Measurements from ENCODE around the gene TMEM237. TPM values are rescaled to one million over a fixed set of nuclear protein-coding genes. Genes with fewer than 3 reads are reported as not detected.

The TMEM237 gene, protein sequence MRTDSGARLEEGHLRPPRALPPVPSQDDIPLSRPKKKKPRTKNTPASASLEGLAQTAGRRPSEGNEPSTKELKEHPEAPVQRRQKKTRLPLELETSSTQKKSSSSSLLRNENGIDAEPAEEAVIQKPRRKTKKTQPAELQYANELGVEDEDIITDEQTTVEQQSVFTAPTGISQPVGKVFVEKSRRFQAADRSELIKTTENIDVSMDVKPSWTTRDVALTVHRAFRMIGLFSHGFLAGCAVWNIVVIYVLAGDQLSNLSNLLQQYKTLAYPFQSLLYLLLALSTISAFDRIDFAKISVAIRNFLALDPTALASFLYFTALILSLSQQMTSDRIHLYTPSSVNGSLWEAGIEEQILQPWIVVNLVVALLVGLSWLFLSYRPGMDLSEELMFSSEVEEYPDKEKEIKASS
- 58.0 and 82.9 TPM in 2 replicates for total RNA-seq (ENCODE audit: low replicate concordance)

DNA sequence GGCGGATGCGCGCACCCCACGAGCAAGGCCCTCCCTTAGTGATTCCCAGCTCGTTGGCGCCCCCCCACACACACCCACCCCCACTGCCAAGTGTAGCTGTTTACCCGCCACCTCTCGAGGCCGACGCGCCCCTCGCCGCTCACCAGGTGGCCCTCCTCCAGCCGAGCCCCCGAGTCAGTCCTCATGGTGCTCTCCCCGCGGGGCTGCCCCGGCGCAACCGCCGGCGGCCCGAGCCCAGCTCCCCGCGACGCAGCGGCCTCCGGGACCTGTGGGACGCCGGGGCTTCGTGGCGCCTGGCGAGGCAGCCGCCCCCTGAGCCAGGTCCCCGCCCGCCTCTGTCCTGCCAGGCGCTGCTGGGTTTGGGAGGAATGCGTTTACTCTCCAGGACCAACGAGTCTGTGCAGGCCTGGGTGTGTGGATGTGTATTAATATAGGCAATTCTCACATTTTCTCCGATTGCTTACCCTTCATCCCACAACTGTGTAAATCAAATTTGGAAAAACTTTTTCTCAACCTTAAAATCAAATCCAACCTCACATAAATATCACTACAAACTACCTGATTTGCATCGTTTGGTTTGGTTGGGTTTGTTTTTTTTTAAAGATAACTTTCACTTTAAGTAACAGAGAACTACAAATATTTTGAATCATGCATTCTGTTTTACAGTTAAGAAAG, at the start of gene TMEM237:
Gene TMEM237 (minus strand): TSS at position 288 of the 675 bp plus-strand sequence. CDS start 103 bp downstream, at position 185.
- TF ChIP-seq EZH2 (IDR thresholded peaks at IDR 0.05) = no peak
- TF ChIP-seq, protein P1, sequence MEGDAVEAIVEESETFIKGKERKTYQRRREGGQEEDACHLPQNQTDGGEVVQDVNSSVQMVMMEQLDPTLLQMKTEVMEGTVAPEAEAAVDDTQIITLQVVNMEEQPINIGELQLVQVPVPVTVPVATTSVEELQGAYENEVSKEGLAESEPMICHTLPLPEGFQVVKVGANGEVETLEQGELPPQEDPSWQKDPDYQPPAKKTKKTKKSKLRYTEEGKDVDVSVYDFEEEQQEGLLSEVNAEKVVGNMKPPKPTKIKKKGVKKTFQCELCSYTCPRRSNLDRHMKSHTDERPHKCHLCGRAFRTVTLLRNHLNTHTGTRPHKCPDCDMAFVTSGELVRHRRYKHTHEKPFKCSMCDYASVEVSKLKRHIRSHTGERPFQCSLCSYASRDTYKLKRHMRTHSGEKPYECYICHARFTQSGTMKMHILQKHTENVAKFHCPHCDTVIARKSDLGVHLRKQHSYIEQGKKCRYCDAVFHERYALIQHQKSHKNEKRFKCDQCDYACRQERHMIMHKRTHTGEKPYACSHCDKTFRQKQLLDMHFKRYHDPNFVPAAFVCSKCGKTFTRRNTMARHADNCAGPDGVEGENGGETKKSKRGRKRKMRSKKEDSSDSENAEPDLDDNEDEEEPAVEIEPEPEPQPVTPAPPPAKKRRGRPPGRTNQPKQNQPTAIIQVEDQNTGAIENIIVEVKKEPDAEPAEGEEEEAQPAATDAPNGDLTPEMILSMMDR (IDR thresholded peaks at IDR 0.05) = no peak
- no peak for TF ChIP-seq EZH2phosphoT487 (IDR thresholded peaks at IDR 0.05)

DNA sequence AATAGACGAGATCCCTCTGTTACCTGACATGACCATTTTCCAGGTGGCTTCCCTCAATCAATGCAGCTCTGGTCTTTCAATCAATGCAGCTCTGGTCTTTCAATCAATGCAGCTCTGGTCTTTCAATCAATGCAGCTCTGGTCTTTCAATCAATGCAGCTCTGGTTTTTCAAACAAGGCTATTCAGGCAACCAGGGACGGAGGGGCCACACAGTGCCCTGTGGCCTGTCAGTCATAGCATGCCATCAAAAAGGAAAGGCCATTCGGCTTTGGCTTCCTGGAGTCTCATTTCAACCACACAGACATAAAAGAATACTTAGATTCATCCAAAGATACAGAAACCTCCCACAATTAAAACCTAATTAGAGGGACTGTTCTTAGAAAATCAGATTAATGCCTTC, 41.9 kb upstream of the TMEM237 start:
- Histone ChIP-seq H3K4me1 (peaks cover 11% of the 10 kb centered on the region), H3K79me2 (ENCODE audit: low read depth) (no peaks in the 10 kb centered on the region), H3K27ac (no peak overlapping the region), H4K20me1 (ENCODE audit: low read depth) (no peaks in the 10 kb centered on the region), H3F3A (ENCODE audit: low read depth) (peaks cover 5% of the 10 kb centered on the region), H3K9ac (no peak overlapping the region), H3K4me3 (no peak overlapping the region), H3K4me2 (peak overlapping the region; percentile 24), H3K9me3 (ENCODE audit: low read depth) (no peaks in the 10 kb centered on the region), H3K36me3 (no peaks in the 10 kb centered on the region), H2AFZ (replicated peaks) (no peak overlapping the region), H3K27me3 (no peaks in the 10 kb centered on the region)
- TF ChIP-seq, protein P1 (IDR thresholded peaks at IDR 0.05) = no peak
- TF ChIP-seq EZH2 (IDR thresholded peaks at IDR 0.05) (no peak), EZH2phosphoT487 (IDR thresholded peaks at IDR 0.05) (no peak)
- H3K27ac Mint-ChIP-seq = no peak overlapping the region
- peaks cover 15% of the 10 kb centered on the region for H3K4me1 Mint-ChIP-seq
- peak; percentile 57 for DNase-seq (ENCODE audit: low spot score)
- H3K36me3 Mint-ChIP-seq = no peaks in the 10 kb centered on the region
- no peaks in the 10 kb centered on the region for H3K9me3 Mint-ChIP-seq
- H3K4me3 Mint-ChIP-seq = peak overlapping the region; percentile 42
- H3K27me3 Mint-ChIP-seq (ENCODE audit: insufficient read depth, low read depth) = peaks cover 4% of the 10 kb centered on the region

More for the DNA sequence above, at the start of gene TMEM237:
- Mint-ChIP-seq H3K27me3 (ENCODE audit: insufficient read depth, low read depth) (peaks cover 2% of the 10 kb centered on the region), H3K27ac (peak within 1 kb of the TSS; percentile 99), H3K4me1 (peaks cover 21% of the 10 kb centered on the region), H3K9me3 (no peaks in the 10 kb centered on the region), H3K4me3 (peak within 1 kb of the TSS; percentile 98), H3K36me3 (peaks cover 3% of the 10 kb centered on the region)
- Histone ChIP-seq H2AFZ (replicated peaks) (peak within 1 kb of the TSS; percentile 88), H4K20me1 (ENCODE audit: low read depth) (no peaks in the 10 kb centered on the region), H3K4me1 (peaks cover 14% of the 10 kb centered on the region), H3F3A (ENCODE audit: low read depth) (peaks cover 20% of the 10 kb centered on the region), H3K27ac (peak within 1 kb of the TSS; percentile 77), H3K79me2 (ENCODE audit: low read depth) (peaks cover 34% of the 10 kb centered on the region), H3K9ac (peak within 1 kb of the TSS; percentile 63), H3K4me3 (peak within 1 kb of the TSS; percentile 81), H3K27me3 (no peaks in the 10 kb centered on the region), H3K9me3 (ENCODE audit: low read depth) (no peaks in the 10 kb centered on the region), H3K4me2 (peak within 1 kb of the TSS; percentile 97), H3K36me3 (peaks cover under 1% of the 10 kb centered on the region)
- DNase-seq (ENCODE audit: low spot score) = peak; percentile 76

DNA sequence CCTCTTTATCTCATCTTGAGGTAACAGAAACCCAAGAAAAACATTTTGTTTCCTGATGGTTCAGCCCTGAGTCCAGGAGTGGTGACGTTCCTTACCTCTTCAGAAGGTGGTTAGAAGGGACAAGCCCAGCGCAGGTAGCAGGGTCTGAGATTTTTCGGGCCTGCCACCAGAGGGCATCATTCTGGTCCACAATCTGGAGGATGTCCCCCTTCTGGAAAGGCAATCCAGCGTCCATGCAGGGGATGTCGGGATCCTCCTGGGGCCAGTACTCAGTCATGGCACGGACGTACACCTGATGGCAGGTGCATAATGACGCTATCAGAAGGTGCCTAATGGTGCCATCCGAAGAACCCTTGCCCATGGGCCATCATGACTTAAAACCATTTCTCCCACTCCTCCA, 37.4 kb upstream of the TMEM237 start:
- Histone ChIP-seq H3K79me2 (ENCODE audit: low read depth) (no peaks in the 10 kb centered on the region), H3K27ac (no peak overlapping the region), H4K20me1 (ENCODE audit: low read depth) (no peaks in the 10 kb centered on the region), H3F3A (ENCODE audit: low read depth) (peaks cover 5% of the 10 kb centered on the region), H3K36me3 (no peaks in the 10 kb centered on the region), H3K9ac (no peak overlapping the region), H3K4me2 (no peak overlapping the region), H3K4me1 (peaks cover 14% of the 10 kb centered on the region), H3K27me3 (no peaks in the 10 kb centered on the region), H3K9me3 (ENCODE audit: low read depth) (no peaks in the 10 kb centered on the region), H3K4me3 (no peak overlapping the region), H2AFZ (replicated peaks) (no peak overlapping the region)
- peaks cover 13% of the 10 kb centered on the region for H3K4me1 Mint-ChIP-seq
- peak; percentile 61 for DNase-seq (ENCODE audit: low spot score)
- H3K27ac Mint-ChIP-seq = no peak overlapping the region
- H3K36me3 Mint-ChIP-seq = no peaks in the 10 kb centered on the region
- H3K27me3 Mint-ChIP-seq (ENCODE audit: insufficient read depth, low read depth) = peaks cover 4% of the 10 kb centered on the region
- no peak for TF ChIP-seq EZH2 (IDR thresholded peaks at IDR 0.05)
- TF ChIP-seq, protein P1 (IDR thresholded peaks at IDR 0.05) = peak; percentile 69
- H3K4me3 Mint-ChIP-seq = no peak overlapping the region
- no peaks in the 10 kb centered on the region for H3K9me3 Mint-ChIP-seq

Measured in neural progenitor cell (in vitro differentiated cells).